SK-N-SH treated with all-trans-retinoic acid at 6 μM for 48 hours (cell line): Measurements from ENCODE around the gene NCOA5.

Experiments
- CSDC2 ChIP-seq: fragments of 250-450 bp; sonication (Bioruptor Pico); IDR thresholded peaks from 2 replicates; pipeline ENCODE4 v1.5.0; 2020; ENCODE audit warnings: mild to moderate bottlenecking, moderate library complexity
- ISL1 ChIP-seq: fragments of 250-450 bp; sonication (Bioruptor Pico); IDR thresholded peaks from 2 replicates; pipeline ENCODE4 v2.1.2; 2022; ENCODE audit warnings: mild to moderate bottlenecking, moderate library complexity
- TCF4 ChIP-seq: fragments of 250-450 bp; sonication (Bioruptor Pico); IDR thresholded peaks from 2 replicates; pipeline ENCODE4 v1.8.0; 2021; ENCODE audit warnings: mild to moderate bottlenecking, moderate library complexity, borderline replicate concordance
- ZC3H10 ChIP-seq: fragments of 250-450 bp; sonication (Bioruptor Pico); IDR thresholded peaks from 2 replicates; pipeline ENCODE4 v1.5.1; 2021; ENCODE audit warnings: mild to moderate bottlenecking, moderate library complexity
- ZFP3 ChIP-seq: fragments of 250-450 bp; sonication (Bioruptor Pico); IDR thresholded peaks from 2 replicates; pipeline ENCODE4 v1.5.0; 2020; ENCODE audit warnings: mild to moderate bottlenecking, moderate library complexity
- ZNF70 ChIP-seq: fragments of 450-650 bp; formaldehyde crosslinking; IDR thresholded peaks from 2 replicates; pipeline ENCODE4 v1.5.0; 2020; ENCODE audit warnings: mild to moderate bottlenecking, moderate library complexity
- ZNF8 ChIP-seq: fragments of 450-650 bp; formaldehyde crosslinking; IDR thresholded peaks from 2 replicates; pipeline ENCODE4 v1.5.0; 2020; ENCODE audit warnings: mild to moderate bottlenecking, moderate library complexity
- TF ChIP-seq, protein P1 (sequence below): fragments of 250-450 bp; sonication (Bioruptor Pico); IDR thresholded peaks from 2 replicates; pipeline ENCODE4 v1.5.1; 2020; ENCODE audit warnings: low read depth, mild to moderate bottlenecking, moderate library complexity
- TF ChIP-seq, protein P2 (sequence below): fragments of 250-450 bp; sonication (Bioruptor Pico); IDR thresholded peaks from 2 replicates; pipeline ENCODE4 v1.8.0; 2020; ENCODE audit warnings: mild to moderate bottlenecking, moderate library complexity, borderline replicate concordance

DNA sequence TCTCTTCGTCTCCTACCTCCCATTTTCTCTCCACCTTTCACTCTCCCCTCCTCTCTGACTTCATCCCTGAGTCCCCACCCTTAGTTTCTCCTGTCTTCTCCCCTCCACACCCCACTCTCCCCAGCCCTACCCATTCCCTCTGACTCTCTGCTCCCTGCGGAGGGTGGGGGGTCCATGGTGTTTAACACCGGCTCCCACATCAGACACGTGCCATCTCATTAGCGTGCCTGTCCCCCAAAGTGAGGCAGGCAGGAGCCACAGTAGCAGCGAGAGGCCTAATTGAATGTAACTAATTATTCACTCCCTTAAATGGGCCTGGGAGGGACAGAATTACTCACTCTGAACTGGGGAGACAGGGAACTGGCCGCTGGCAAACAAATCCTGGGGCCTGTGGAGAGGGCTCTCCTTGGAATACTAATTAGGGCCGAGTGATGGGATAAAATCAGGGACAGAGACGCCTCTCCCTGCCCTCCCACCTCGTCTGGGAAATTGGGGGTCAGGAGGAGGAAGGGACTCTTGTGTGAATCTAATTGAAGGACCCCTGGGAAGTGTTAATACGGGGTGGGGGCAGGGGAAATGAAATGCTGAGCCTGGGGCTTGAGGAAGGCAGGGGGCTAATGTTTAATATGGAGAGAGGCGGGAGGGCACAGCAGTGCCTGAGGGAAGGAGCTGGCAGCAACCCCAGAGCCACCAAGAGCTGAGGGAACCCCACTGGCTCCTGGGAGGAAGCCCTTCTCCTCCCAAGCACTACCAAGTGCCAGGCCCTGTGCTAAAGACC lies 46.3 kb upstream of the NCOA5 start:
- TF ChIP-seq, protein P1, sequence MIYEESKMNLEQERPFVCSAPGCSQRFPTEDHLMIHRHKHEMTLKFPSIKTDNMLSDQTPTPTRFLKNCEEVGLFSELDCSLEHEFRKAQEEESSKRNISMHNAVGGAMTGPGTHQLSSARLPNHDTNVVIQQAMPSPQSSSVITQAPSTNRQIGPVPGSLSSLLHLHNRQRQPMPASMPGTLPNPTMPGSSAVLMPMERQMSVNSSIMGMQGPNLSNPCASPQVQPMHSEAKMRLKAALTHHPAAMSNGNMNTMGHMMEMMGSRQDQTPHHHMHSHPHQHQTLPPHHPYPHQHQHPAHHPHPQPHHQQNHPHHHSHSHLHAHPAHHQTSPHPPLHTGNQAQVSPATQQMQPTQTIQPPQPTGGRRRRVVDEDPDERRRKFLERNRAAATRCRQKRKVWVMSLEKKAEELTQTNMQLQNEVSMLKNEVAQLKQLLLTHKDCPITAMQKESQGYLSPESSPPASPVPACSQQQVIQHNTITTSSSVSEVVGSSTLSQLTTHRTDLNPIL: no peak
- TF ChIP-seq ZC3H10 (no peak), CSDC2 (no peak), ZNF8 (CRISPR knock-in tag) (no peak), ZFP3 (CRISPR knock-in tag) (no peak), ISL1 (CRISPR knock-in tag) (no peak), TCF4 (CRISPR knock-in tag) (no peak), ZNF70 (CRISPR knock-in tag) (no peak)
- TF ChIP-seq, protein P2, sequence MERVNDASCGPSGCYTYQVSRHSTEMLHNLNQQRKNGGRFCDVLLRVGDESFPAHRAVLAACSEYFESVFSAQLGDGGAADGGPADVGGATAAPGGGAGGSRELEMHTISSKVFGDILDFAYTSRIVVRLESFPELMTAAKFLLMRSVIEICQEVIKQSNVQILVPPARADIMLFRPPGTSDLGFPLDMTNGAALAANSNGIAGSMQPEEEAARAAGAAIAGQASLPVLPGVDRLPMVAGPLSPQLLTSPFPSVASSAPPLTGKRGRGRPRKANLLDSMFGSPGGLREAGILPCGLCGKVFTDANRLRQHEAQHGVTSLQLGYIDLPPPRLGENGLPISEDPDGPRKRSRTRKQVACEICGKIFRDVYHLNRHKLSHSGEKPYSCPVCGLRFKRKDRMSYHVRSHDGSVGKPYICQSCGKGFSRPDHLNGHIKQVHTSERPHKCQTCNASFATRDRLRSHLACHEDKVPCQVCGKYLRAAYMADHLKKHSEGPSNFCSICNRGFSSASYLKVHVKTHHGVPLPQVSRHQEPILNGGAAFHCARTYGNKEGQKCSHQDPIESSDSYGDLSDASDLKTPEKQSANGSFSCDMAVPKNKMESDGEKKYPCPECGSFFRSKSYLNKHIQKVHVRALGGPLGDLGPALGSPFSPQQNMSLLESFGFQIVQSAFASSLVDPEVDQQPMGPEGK (CRISPR knock-in tag): no peak
